ENCODE data around the gene NYNRIN. TPM values are rescaled to one million over a fixed set of nuclear protein-coding genes. Genes with fewer than 3 reads are reported as not detected.

The NYNRIN gene
- total RNA-seq, 1 donor from 2014 or later, result 6.0 TPM

- peak; percentile 69 for DNase-seq (ENCODE audit: low read depth)
- H3K27me3 ChIP-seq (ENCODE audit: control insufficient read depth, insufficient read depth, low read length), result no peaks in the 10 kb centered on the region
- H3K36me3 ChIP-seq (ENCODE audit: control insufficient read depth, insufficient read depth, low read length), result no peaks in the 10 kb centered on the region
- peak overlapping the region; percentile 82 for H3K4me3 ChIP-seq (ENCODE audit: low read depth, low read length)
- TF ChIP-seq CTCF (IDR thresholded peaks at IDR 0.05; ENCODE audit: insufficient read depth, low read length, poor library complexity, severe bottlenecking), result peak; percentile 98
These were observed 33.0 kb upstream of the NYNRIN start for GRCh38 chr14:24365600-24366412.

DNA sequence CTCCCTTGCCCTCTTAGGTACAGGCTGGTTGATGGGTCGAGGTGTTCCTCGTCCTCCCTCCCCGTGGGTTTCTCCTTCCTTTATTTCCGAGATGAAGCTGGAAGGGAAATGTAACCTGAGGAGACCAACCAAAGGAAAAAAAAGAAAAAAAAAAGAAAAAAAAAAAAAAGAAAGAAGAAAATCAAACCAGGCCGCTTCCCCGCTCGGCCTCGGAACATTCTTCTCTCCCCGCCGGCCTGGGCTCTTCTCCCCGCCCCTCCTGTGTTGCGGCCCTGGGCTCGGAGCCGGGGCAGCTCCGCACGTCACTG is 32.4 kb upstream of the NYNRIN start:
- peak overlapping the region; percentile 82 for H3K4me3 ChIP-seq (ENCODE audit: low read depth, low read length)
- no peak for DNase-seq (ENCODE audit: low read depth)
- H3K27me3 ChIP-seq (ENCODE audit: control insufficient read depth, insufficient read depth, low read length), result no peaks in the 10 kb centered on the region
- no peak for TF ChIP-seq CTCF (IDR thresholded peaks at IDR 0.05; ENCODE audit: insufficient read depth, low read length, poor library complexity, severe bottlenecking)
- no peaks in the 10 kb centered on the region for H3K36me3 ChIP-seq (ENCODE audit: control insufficient read depth, insufficient read depth, low read length)

DNA sequence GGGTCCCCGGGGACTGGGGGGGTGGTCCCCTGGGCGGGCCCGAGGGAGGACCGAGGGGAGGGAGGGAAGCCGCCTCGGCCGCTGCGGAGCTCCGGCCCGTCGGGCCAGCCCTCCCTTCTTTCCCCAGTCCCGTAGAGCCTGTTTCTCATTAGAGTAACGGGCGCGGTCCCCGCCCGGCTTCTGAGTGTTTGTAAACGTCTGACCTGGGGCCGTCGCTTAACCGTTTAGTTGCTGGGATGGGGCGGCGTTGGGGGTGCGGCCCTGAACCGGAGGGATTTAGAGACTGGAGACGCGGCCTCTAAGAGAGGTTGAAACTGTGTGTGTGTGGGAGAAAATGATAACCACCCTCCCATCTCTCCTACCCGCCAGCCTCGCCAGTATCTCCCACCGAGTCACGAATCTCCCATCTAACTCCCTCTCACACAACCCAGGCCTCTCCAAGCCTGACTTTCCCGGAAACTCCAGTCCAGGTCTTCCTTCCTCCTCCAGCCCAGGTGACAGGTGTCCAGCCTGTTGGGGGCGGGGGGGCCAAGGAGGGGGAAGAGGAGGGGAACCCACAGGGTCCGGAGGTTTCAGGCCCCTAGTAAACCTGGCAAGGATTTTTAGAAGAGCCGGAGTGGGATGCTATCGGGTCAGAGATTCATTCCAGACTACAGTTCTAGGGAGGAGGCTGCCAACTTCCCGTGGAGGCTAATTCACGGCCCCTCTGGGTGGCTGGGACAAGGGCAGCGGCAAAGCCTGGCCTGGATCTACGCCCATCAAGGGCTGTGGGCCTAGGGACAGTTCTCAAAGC is 31.9 kb upstream of the NYNRIN start:
- H3K36me3 ChIP-seq (ENCODE audit: control insufficient read depth, insufficient read depth, low read length), result no peaks in the 10 kb centered on the region
- H3K27me3 ChIP-seq (ENCODE audit: control insufficient read depth, insufficient read depth, low read length), result no peaks in the 10 kb centered on the region
- peak overlapping the region; percentile 82 for H3K4me3 ChIP-seq (ENCODE audit: low read depth, low read length)
- TF ChIP-seq CTCF (IDR thresholded peaks at IDR 0.05; ENCODE audit: insufficient read depth, low read length, poor library complexity, severe bottlenecking), result no peak
- peak; percentile 76 for DNase-seq (ENCODE audit: low read depth)

- no peak for TF ChIP-seq CTCF (IDR thresholded peaks at IDR 0.05; ENCODE audit: insufficient read depth, low read length, poor library complexity, severe bottlenecking)
- Histone ChIP-seq H3K36me3 (ENCODE audit: control insufficient read depth, insufficient read depth, low read length) (no peaks in the 10 kb centered on the region), H3K27me3 (ENCODE audit: control insufficient read depth, insufficient read depth, low read length) (no peaks in the 10 kb centered on the region), H3K4me3 (ENCODE audit: low read depth, low read length) (peak within 1 kb of the TSS; percentile 82)
- DNase-seq (ENCODE audit: low read depth), result peak; percentile 72
These were observed 31.1 kb upstream of the NYNRIN start, which contains the start of gene NFATC4 for GRCh38 chr14:24367514-24368211. TSS of gene NFATC4 (plus strand) at chr14:24368184. CDS start at chr14:24368341, 157 bp downstream.

GRCh38 chr14:24368212-24368561 is 30.6 kb upstream of the NYNRIN start:
- TF ChIP-seq CTCF (IDR thresholded peaks at IDR 0.05; ENCODE audit: insufficient read depth, low read length, poor library complexity, severe bottlenecking), result no peak
- peak overlapping the region; percentile 82 for H3K4me3 ChIP-seq (ENCODE audit: low read depth, low read length)
- H3K27me3 ChIP-seq (ENCODE audit: control insufficient read depth, insufficient read depth, low read length), result no peaks in the 10 kb centered on the region
- H3K36me3 ChIP-seq (ENCODE audit: control insufficient read depth, insufficient read depth, low read length), result no peaks in the 10 kb centered on the region
- no peak for DNase-seq (ENCODE audit: low read depth)

All from kidney epithelial cell (primary cell).